Heart right ventricle (tissue), 16 donors: ENCODE results near the gene MRPL40. TPM values are rescaled to one million over a fixed set of nuclear protein-coding genes. Genes with fewer than 3 reads are reported as not detected.

Source experiments
- ATAC-seq, 8 donors: fragments of 200-7000 bp; cut with Tn5 transposase; one replicate each; pipeline ENCODE4 v1.9.1; 2020; ENCODE audit warnings: mild to moderate bottlenecking in 8 of 8, moderate library complexity in 8 of 8, moderate number of reproducible peaks in 1 of 8
- DNase-seq, 2 donors: peaks; one replicate each; pipeline ENCODE4 v3.0.0-alpha.2; 2020
- H3K27ac ChIP-seq, 10 donors: fragments of 200-600 bp; sonication (generic) in 2 of 10; one replicate each; pipeline versions ENCODE4 v1.5.0 to v1.8.0; 2020 to 2022; ENCODE audit warnings: mild to moderate bottlenecking in 3 of 10
- H3K27me3 ChIP-seq, 7 donors: fragments of 200-600 bp; one replicate each; pipeline ENCODE4 v1.8.0; 2021 to 2022; ENCODE audit warnings: mild to moderate bottlenecking in 2 of 7
- H3K36me3 ChIP-seq, 9 donors: fragments of 200-600 bp; sonication (generic) in 1 of 9; one replicate each; pipeline versions ENCODE4 v1.5.0 to v1.8.0; 2020 to 2022; ENCODE audit warnings: mild to moderate bottlenecking in 2 of 9
- H3K4me1 ChIP-seq, 9 donors: fragments of 200-600 bp; sonication (generic) in 1 of 9; one replicate each; pipeline versions ENCODE4 v1.5.0 to v1.8.0; 2020 to 2022; ENCODE audit warnings: mild to moderate bottlenecking in 4 of 9
- H3K4me3 ChIP-seq, 10 donors: fragments of 200-600 bp; sonication (generic) in 2 of 10; one replicate each; pipeline versions ENCODE4 v1.5.0 to v1.8.0; 2020 to 2022; ENCODE audit warnings: mild to moderate bottlenecking in 7 of 10, moderate library complexity in 2 of 10
- H3K9me3 ChIP-seq, 11 donors: fragments of 200-600 bp in 10 of 11; sonication (generic) in 2 of 11; one replicate each; pipeline versions ENCODE4 v1.5.0 to v1.8.0; 2013 to 2022; ENCODE audit warnings: mild to moderate bottlenecking in 2 of 11, control low read depth in 1 of 11, moderate library complexity in 1 of 11
- WGBS, 2 donors: extraction: QIAGEN DNeasy Blood & Tissue Kit; methylation state at CpG; one replicate each; pipeline ENCODE4 v1.1.7; 2013; ENCODE audit warnings: inconsistent platforms in 1 of 2; 5-methylcytosine and 5-hydroxymethylcytosine counted together
- intact Hi-C, 10 donors: fragments of 100-400 bp; cut with DNase I; formaldehyde crosslinking; loops; one replicate each; pipeline versions ENCODE4 v1.11.1 to v1.14.2; 2022
- polyA plus RNA-seq, 2 donors: library from polyadenylated mRNA; stranded (reverse); fragments of 200-250 nt; gene quantifications; one replicate each; pipeline ENCODE4 v1.2.3, GENCODE V29; 2013
- total RNA-seq, 10 donors: library from RNA; stranded (reverse); fragmentation: NEBNext Ultra II Directional in 3 of 10; extraction: Animal tissue kit (Norgen Biotek cat#: 25700) in 3 of 10; gene quantifications; one replicate each; pipeline versions ENCODE4 v1.2.1 to v1.2.4, GENCODE V29; 2021 to 2023
- TF ChIP-seq, protein P1 (sequence below), 9 donors: fragments of 200-600 bp; sonication (generic) in 2 of 9; IDR thresholded peaks; one replicate each; pipeline versions ENCODE4 v1.5.0 to v1.8.0; 2021 to 2022; ENCODE audit warnings: antibody characterized with exemption in 9 of 9, mild to moderate bottlenecking in 5 of 9, moderate library complexity in 1 of 9
- donor health status: Arrhythmogenic right ventricular cardiomyopathy.
- donor health status: ischemic (EF 13 %, LVEDD 7.1; RV severe dilation, severe dysfunction).
- donor health status: healthy with polysubstance abuse.
- donor health status: DM: no; HTN: yes; CAD: no.
- donor health status: DM: no; HTN: no; CAD: no.
- donor health status: ischemic (EF 25% LVEDD 6.9; RV normal size, moderate dysfunction).
- donor health status: ischemic (EF 25% LVEDD 5.7; RV mildly dilated, moderate dysfunction).
- donor health status: healthy.
- donor health status: DM: yes; HTN: yes; CAD: no.
- donor health status: Ischemic cardiomyopathy.
- donor health status: ischemic (EF 35%, LVEDD 5.7; RV mildly dilated, moderate dysfunction).
- donor health status: nonischemic (EF 11% LVEDD 7.7; RV severe dilation, severe dysfunction).
- donor health status: DM: yes; HTN: yes; CAD: no.
- donor health status: PGD.
- donor health status: ischemic (EF 29% LVEDD 5.4; RV normal size, mild dysfunction).
- donor health status: nonischemic (EF 23%, LVEDD 6.1; RV moderate dilation, normal function).

The MRPL40 gene
- total and polyA plus RNA-seq, 12 donors: 49.2 to 117 (median 56.7) TPM

DNA sequence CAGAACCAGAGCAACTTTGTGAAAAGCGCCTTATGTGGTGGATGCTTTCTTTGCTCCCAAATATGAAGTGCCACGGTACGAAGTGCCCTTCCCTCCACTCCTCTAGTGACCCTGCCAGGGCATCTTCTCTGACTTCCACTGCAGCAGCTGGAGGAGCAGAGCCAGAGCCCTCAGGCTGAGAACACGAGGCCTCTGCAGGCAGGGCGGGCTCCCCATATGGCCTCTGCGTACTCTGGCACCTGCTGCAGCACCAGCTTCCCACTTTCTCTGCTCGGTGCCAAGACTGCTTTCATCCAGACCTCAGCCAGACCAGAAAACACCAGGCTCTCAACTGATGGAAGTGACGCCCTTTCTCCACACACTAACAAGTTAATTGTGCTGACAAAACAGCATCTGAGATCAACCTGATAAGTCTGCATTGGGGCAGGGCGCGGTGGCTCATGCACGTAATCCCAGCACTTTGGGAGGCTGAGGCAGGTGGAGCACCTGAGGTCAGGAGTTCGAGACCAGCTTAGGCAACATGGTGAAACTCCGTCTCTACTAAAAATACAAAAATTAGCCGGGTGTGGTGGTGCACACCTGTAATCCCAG is 33.9 kb downstream of the MRPL40 start:
- H3K4me3 ChIP-seq: no peak overlapping the region
- peaks cover 10 to 100% (median 70%) of the 10 kb centered on the region in 9 donors for H3K36me3 ChIP-seq
- ATAC-seq: no peak
- WGBS, 2 donors: 89 to 95% methylated on average over 14 of the region's 14 CpGs
- no peak overlapping the region for H3K27ac ChIP-seq
- no peak for DNase-seq
- intact Hi-C loops: loop anchor here in 1 of 10 donors (10.0 kb wide), 1 partner anchor 81 kb away; no protein-coding TSS in a partner anchor
- TF ChIP-seq, protein P1, sequence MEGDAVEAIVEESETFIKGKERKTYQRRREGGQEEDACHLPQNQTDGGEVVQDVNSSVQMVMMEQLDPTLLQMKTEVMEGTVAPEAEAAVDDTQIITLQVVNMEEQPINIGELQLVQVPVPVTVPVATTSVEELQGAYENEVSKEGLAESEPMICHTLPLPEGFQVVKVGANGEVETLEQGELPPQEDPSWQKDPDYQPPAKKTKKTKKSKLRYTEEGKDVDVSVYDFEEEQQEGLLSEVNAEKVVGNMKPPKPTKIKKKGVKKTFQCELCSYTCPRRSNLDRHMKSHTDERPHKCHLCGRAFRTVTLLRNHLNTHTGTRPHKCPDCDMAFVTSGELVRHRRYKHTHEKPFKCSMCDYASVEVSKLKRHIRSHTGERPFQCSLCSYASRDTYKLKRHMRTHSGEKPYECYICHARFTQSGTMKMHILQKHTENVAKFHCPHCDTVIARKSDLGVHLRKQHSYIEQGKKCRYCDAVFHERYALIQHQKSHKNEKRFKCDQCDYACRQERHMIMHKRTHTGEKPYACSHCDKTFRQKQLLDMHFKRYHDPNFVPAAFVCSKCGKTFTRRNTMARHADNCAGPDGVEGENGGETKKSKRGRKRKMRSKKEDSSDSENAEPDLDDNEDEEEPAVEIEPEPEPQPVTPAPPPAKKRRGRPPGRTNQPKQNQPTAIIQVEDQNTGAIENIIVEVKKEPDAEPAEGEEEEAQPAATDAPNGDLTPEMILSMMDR (IDR thresholded peaks at IDR 0.05): no peak
- H3K4me1 ChIP-seq: no peaks in the 10 kb centered on the region
- H3K9me3 ChIP-seq: no peaks in the 10 kb centered on the region
- H3K27me3 ChIP-seq: no peaks in the 10 kb centered on the region

DNA sequence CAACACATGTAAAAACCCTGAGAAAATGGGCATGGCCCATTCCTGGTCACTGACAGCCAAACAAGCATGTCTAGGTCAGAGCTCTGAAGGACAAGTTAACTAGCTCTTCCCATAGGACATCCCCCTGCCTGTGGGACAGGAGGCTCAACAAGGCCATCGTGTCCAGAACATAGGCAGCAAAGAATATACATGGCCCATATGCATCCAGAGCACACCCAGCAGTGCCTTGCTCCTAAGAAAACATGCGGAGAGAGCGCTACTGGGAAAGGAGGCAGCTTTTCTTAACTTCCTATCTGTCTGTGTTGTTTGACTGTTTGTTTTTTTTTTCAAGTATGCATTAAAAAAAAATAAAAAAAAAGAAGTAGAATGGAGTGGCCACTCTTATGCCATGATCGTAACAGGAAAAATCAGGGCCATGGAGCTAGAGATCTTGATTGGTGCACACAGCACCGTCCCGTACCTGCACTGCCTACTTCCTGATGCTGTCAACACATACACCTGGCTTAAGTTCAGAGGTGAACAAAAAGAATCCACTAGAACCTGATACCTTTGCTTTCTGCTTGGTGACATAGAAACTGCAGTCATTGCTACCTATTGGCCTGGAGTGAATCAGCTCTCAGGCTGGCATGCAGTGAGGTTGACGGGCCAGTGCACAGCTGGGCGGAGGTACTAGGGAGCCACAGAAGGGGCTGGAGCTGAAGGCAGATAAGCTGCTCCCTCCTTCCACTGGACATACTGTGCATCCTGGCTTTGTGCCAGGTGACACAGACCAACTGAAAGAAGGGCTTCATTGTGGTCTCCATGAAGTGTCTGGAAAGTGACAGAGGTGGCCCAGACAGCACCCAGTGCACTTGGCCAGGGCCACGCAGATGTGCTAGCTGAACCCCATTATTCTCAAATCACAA is 34.8 kb downstream of the MRPL40 start:
- 94% methylated on average over 9 of the region's 9 CpGs for WGBS, 2 donors

DNA sequence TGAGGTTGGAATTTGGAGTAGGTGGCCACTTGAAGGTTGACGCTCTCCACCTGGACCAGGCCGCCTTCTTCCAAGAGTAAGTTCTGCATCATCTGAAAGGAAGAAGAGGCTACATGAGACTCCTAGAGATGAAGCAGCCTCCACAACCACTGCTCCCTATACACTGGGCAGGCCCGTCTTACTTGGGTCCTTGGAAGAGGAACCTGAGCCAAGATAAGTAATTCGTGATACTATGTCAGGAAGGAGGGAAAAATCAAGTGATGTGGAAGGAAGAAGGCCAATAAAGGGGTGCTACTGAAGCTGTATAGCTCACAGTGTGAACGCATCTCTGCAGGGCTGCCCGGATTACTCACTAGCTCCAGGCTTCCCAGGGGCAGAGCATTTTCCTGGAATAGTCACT is 35.6 kb downstream of the MRPL40 start:
- H3K4me1 ChIP-seq: no peaks in the 10 kb centered on the region
- H3K27ac ChIP-seq: no peak overlapping the region
- ATAC-seq (no peak), DNase-seq (no peak)
- peaks cover 10 to 100% (median 78%) of the 10 kb centered on the region in 9 donors for H3K36me3 ChIP-seq
- H3K4me3 ChIP-seq: no peak overlapping the region
- intact Hi-C loops: loop anchor here in 1 of 10 donors (10.0 kb wide), 1 partner anchor 83 kb away; no protein-coding TSS in a partner anchor
- 93 to 95% methylated on average over 6 of the region's 6 CpGs for WGBS, 2 donors
- no peaks in the 10 kb centered on the region for H3K9me3 ChIP-seq
- no peaks in the 10 kb centered on the region for H3K27me3 ChIP-seq
- TF ChIP-seq, protein P1 (IDR thresholded peaks at IDR 0.05): no peak

More for the DNA sequence above, 34.8 kb downstream of the MRPL40 start:
- no peak for DNase-seq
- H3K27me3 ChIP-seq: no peaks in the 10 kb centered on the region
- TF ChIP-seq, protein P1 (IDR thresholded peaks at IDR 0.05): no peak
- intact Hi-C loops: loop anchor here in 1 of 10 donors (10.0 kb wide), 1 partner anchor 82 kb away; no protein-coding TSS in a partner anchor
- peaks cover 10 to 100% (median 76%) of the 10 kb centered on the region in 9 donors for H3K36me3 ChIP-seq
- ATAC-seq: no peak
- H3K27ac ChIP-seq: no peak overlapping the region
- no peaks in the 10 kb centered on the region for H3K9me3 ChIP-seq
- no peaks in the 10 kb centered on the region for H3K4me1 ChIP-seq
- no peak overlapping the region for H3K4me3 ChIP-seq

DNA sequence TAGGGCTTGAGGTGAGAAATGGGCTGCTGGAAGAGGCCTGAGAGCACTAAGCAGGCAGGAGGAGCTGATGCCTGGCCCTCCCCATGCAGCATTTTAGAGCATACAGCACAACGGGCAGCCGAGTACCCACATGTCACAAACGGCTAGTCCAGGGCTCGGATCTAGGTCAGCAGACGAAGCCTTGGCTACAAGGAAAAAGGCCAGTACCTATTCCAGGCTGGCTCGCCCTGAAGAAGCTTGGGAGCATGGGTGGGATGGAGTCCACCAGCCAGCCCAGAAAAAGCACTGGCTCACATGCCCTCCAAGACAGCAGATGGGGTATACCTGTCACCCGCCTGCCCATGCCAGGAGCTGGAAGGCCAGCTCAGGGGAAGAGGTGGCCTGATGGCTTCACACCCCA is 37.1 kb downstream of the MRPL40 start:
- no peak for DNase-seq
- H3K9me3 ChIP-seq: no peaks in the 10 kb centered on the region
- H3K27me3 ChIP-seq: no peaks in the 10 kb centered on the region
- H3K36me3 ChIP-seq: peaks cover 10 to 100% (median 86%) of the 10 kb centered on the region in 9 donors
- TF ChIP-seq, protein P1 (IDR thresholded peaks at IDR 0.05): no peak
- ATAC-seq: no peak
- intact Hi-C loops: loop anchor here in 1 of 10 donors (10.0 kb wide), 1 partner anchor 85 kb away; no protein-coding TSS in a partner anchor
- H3K4me1 ChIP-seq: peaks cover 0 to 1% (median 0%) of the 10 kb centered on the region in 9 donors
- H3K4me3 ChIP-seq: no peak overlapping the region
- 94 to 99% methylated on average over 7 of the region's 7 CpGs for WGBS, 2 donors
- H3K27ac ChIP-seq: no peak overlapping the region
